ENCODE measurements around the gene PPP1R9B.
A peak's percentile ranks its signal among the peaks of the same experiment; 100 is the strongest.

Gene PPP1R9B

GRCh38 chr17:50187751-50188530, 37.5 kb upstream of the PPP1R9B start:
- no peak for DNase-seq

GRCh38 chr17:50187394-50187725, 36.9 kb upstream of the PPP1R9B start:
- no peak for DNase-seq

DNA sequence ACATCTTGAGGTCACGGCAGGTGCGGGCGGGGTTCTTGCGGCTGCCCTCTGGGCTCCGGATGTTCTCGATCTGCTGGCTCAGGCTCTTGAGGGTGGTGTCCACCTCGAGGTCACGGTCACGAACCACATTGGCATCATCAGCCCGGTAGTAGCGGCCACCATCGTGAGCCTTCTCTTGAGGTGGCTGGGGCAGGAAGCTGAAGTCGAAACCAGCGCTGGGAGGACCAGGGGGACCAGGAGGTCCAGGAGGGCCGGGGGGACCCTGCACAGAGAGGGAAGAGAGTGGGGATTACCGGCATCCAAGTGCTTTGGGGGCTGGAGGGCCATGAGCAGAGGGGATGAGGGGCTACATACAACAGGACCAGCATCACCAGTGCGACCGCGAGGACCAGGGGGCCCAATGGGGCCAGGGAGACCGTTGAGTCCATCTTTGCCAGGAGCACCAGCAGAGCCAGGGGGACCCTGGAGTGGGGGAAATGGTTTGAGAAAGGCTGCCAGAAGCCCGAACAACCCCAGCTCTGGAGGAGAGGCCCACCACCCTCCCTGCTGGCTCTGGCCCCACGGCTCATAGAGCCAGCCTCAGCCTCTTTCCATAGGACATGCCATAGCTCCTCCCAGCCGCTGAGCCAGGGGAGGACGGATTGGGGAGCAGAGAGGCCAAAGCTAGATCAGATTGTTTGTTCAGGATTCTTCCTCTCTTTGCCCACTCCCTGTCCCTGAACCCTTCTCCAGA, 36.4 kb upstream of the PPP1R9B start:
- DNase-seq = no peak

GRCh38 chr17:50185631-50186471, 35.4 kb upstream of the PPP1R9B start:
- no peak for DNase-seq

DNA sequence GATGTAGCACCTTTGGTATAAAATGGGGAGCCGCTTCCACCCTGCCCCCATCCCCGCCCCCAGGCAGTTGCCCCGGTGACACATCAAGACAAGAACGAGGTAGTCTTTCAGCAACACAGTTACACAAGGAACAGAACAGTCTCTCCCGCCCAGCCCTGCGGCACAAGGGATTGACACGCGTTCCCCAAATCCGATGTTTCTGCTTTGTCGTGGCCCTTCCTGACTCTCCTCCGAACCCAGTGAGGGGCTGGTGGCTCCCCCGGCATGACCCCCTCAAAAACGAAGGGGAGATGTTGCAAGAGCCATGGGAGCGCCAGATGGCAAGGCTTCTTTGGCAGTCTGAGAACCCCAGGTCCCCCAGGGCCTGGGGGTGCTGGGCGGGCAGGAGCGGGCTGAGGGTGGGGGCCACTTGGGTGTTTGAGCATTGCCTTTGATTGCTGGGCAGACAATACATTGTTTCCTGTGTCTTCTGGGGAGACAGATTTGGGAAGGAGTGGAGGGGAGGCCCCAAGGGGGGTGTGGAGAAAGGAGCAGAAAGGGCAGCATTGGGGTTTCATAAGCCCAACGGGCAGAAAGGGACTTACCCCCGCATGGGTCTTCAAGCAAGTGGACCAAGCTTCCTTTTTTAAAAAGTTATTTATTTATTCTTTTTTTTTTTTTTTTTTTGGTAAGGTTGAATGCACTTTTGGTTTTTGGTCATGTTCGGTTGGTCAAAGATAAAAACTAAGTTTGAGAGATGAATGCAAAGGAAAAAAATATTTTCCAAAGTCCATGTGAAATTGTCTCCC, 34.3 kb upstream of the PPP1R9B start:
- DNase-seq = no peak

DNA sequence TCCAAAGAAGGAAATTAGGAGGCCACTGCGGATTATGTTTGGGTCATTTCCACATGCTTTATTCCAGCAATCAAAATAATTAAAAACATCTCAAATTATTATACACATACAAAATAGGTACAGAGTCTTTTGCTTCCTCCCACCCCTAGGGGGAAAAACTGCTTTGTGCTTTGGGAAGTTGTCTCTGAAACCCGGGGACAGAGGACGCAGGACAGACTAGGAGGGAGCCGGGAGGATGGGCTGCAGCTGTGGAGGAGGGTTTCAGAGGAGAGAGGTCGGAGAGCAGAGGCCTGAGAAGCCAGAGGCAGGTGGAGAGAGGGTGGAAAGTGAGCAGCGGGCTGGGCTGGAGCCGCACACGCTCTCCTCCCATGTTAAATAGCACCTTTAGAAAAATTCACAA, 33.6 kb upstream of the PPP1R9B start:
- no peak for DNase-seq

DNA sequence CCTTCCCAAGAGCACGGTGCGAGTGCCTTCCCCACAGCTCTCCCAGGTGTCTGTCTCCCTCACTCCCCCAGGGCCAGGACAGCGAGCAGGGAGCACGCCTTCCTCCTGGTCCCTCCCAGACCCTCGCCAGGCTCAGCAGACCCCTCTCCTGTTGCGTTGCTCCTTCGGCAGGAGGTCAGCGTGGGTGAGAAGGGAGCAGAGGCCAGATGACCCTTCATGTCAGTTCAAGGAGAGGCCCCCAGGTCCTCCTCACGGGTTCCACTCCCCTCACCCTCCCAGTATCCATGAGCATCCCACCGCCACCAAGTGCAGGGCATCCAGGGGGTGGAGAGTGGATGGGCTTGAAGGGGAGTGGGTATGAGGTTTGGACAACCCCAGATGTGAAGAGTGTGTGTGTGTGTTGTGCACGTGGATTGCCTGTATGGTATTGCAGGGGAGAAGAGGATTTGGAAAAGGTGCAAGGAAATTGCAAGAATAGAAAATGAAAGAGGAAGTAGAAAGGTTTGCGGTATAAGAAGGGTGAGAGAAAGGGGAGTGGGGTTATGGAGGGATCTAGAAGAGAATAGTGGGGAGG, 33.0 kb upstream of the PPP1R9B start:
- DNase-seq = no peak

DNA sequence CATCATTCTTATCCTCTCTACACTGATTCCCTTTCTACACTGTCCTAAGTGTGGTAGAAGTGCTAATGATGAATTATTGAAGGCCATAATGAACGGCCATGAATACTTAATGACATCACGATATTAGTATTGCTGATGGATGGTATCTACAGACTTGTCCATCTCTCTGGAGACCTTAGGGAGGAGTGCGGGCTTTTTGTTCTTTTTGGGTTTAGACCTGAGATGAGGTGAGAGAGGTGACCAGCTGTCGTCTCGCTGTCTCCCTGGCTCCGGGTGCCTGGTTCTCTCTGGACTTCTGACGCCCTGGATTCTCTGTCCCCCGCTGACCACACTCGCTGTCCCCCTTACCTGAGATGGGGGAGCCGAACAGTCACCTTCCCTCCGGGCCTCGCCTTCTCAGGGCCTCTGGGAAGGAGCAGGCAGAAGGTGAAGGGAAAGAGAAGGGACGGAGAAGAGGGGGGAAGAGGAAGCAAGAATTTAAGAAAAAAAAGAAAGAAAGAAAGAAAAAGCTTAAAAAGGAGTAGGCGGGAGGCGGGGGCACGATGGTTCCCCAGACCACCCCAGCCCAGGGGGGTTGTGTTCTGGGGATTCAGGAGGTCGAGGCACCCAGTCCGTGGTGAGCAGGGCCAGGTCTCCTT, 32.4 kb upstream of the PPP1R9B start:
- DNase-seq = no peak

DNA sequence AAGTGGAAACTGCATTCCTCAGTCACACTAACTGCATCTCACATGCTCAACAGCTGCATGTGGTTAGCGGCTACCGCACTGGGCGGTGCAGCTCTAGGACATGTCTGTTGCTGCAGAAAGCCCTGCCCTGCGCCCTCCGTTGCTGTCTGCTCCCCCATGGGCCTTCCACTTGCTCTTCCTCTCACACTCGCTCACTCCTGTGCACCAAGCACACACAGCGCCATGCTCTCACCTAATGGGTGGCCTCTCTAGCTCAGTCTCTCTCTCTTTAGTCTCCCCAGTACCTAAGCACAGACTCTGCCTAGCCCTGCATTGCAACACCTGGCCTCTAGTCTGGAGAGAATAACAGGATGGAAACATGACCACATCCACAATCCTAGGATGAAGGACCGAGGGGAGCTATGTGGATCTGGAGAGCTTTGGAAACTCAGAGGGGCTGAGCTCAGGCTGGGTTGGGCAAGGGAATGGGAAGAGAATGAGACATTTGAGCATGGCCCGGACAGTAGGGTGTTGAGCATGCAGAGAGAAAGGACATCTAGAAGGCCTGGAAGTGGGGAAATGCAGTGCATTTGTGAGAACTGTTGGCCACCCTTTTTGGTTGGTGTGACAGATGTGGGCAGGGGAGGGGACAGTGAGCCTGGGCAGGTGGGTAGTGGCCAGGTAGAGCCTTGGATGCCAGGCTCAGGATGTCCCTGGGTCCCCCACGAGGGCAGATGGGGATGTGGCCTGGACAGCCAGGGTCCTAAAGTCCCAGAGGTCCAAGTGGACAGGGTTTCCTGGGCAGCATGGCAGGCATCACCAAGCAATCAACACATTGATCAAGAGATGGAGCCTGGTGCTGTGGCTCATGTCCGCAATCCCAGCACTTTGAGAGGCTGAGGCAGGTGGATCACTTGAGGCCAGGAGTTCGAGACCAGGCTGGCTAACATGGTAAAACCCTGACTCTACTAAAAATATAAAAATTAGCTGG, 31.4 kb upstream of the PPP1R9B start:
- no peak for DNase-seq

GRCh38 chr17:50181144-50181543, 30.7 kb upstream of the PPP1R9B start:
- no peak for DNase-seq

GRCh38 chr17:50180620-50181019, 30.1 kb upstream of the PPP1R9B start:
- DNase-seq = no peak

DNA sequence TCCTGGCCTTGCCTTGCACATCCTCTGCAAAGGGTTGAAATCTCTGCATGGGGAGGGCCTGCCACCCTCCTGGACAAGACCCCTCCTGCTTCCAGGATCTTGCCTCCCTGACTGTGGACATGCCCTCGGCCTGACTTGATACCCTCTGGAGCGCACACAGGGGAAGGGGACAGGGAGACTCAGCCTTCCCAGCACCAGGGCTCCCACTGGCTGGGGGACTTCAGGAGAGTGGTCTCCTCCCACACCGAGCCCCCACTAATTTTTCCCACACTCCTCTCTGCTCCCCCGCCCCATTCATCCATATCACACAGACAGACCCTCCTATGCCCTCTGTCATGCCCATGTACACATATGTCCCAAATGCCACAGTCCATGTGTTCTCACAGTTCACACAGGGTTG, 29.6 kb upstream of the PPP1R9B start:
- DNase-seq = no peak

DNA sequence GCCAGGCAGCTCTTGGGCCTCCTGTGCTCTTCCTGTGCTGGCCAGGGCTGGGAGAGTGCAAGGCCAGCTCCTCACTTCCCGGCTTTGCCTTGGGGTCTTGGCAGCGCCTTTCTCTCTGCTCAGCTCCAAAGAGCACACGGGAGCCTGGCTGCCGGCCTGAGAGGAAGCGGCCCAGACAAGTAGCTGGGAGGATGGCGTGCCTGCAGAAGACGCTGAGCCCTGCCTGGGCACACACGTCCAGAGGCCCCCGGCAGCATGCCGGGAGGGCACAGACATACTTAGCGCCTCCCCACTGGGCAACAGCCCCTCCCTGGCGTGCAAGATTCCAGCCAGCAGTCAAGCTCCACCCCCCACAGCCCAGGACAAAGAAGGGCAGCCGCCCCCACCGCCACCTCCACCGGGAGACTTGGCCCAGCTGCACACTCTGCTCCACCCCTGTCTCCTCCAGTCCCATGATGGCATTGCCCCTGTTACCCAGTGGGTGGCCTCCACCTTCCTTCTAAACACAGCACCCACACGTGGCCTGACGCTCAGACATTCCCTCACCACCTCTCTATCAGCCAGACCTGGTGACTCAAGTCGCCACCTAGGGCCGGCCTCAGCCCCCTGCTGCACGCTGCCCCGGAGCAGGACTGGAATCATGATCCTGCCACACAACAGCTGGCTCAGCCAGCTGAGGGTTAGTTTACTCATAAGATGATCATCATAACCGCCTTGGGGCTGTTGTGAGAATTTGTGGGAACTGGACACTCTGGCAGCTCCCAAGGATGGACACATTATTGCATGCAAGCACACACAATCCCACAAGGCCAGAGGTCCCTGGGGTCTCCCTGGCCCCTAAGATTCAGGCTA, 27.7 kb upstream of the PPP1R9B start:
- DNase-seq = peak; percentile 55

- DNase-seq = no peak
These were observed 27.0 kb upstream of the PPP1R9B start for GRCh38 chr17:50177476-50177875.

DNA sequence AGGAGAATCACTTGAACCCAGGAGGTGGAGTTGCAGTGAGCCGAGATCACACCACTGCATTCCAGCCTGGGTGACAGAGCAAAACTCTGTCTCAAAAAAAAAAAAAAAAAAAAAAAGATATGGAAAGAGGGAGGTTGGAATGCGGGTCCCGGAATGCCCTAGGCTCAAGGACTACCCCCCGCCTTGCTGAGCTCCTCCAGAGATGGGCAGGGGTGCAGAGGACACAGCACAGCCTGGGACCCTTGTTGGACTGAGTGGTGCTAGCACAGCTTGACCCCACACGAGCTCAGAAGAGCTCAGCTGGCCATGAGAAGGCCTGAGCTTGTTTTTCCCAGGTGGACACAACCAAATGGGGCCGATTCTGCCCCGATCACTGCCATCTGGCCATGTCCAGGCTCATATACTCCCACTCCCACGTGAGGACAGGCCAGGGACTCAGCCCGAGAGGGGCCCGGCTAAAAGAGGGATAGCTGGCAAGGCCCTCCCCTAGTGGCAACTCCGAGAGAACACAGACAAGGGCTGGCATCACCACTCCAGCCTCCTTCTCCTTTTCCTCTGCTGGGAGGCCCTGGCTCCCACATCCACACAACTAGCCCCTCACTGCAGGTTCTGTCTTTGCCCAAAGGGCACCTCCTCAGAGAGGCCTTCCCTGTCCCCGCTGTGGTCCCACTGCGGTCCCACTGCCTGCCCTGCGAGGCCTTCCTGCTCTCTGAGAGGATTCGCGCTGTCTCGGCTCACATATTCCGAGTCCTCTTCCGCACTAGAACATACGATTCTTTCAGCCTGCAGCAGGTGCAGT, 26.3 kb upstream of the PPP1R9B start:
- DNase-seq = no peak

- no peak for DNase-seq
These were observed 24.7 kb upstream of the PPP1R9B start for GRCh38 chr17:50175035-50175807.

GRCh38 chr17:50174444-50174843, 24.0 kb upstream of the PPP1R9B start:
- DNase-seq = no peak

DNA sequence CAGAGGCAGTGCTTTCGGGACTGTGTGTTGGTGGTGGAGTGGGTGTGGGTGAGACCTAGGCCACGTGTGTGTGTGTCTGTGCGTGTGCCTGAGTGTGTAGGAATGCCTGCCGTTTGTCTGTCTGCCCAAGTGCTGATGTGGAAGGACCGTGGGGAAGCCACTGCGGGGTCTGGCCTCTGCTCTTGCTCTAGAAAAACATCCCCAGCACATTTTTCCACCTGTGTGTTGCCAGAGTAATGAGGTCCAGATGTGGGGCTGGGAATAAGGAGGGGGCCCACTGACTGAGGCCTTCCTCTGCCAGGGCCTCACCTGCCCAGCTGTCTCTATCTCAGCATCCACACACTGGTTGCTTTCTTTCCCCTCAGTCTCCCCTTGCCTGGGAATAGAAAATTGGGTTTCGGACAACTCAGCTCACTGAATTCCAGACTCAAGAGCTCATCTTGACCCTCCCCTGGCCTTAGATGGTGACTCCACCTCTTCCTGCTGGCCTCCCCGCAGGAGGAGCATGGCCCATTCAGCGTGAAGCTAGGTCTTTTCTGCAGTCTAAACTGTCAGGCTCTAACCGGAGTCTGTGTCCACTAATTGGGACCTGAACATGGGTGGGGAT, 23.0 kb upstream of the PPP1R9B start:
- DNase-seq = no peak

Data from NCI-H2029 (cell line).